ENCODE measurements around the gene STXBP5. TPM values are rescaled to one million over a fixed set of nuclear protein-coding genes. Genes with fewer than 3 reads are reported as not detected.

The STXBP5 gene
- total RNA-seq, 3 donors from 2014 or later (not counting 1 experiment from before 2014, with no cell fraction given), result 22.9 to 43.9 (median 35.9) TPM

DNA sequence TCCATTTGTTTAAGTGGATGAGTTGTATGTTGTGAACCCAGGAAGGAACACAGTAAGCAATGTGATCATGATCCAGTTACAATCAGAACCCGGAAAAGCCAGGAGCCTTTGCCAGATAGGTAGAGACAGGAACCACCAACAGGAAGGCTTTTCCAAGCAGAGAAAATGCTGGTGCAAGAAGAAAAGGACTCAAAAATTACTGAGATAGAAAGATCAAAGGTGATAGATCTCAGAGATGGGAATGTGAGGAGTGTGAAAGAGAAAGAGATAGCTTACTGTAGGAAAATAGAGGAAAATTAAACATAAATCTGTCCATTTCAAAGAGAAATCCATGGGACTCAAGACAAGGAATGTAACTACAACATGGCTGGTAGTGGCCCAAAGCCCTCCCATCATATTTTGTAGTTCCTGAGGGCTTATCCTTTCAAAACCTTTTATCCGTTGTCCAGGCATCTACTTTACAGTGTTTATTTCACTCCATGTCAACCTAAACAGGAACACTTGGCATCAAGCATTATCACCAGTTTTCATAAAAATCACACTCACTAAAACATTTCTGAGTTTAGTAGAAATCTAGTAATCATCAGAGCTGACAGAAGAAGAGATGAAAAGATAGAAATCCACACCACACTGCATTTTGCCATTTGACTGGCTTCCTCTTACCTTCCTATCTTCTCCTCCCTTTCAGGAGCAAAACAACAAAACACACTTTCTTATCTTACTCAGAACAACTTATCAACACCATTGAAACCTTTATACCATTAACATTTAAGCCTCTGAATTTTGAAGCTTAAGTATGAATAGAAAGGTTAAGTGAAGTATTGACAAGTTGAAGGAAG, 44.5 kb upstream of the STXBP5 start:
- H3K36me3 ChIP-seq (ENCODE audit: control insufficient read depth, insufficient read depth, low read length), result no peaks in the 10 kb centered on the region
- H3K4me1 Mint-ChIP-seq, result no peaks in the 10 kb centered on the region
- H3K9me3 Mint-ChIP-seq, result peaks cover 0 to 3% of the 10 kb centered on the region in 2 donors
- H3K27ac ChIP-seq (ENCODE audit: low read length), result no peak overlapping the region
- no peaks in the 10 kb centered on the region for H3K9me3 ChIP-seq (ENCODE audit: control insufficient read depth, insufficient read depth, low read length)
- TF ChIP-seq, protein P1, sequence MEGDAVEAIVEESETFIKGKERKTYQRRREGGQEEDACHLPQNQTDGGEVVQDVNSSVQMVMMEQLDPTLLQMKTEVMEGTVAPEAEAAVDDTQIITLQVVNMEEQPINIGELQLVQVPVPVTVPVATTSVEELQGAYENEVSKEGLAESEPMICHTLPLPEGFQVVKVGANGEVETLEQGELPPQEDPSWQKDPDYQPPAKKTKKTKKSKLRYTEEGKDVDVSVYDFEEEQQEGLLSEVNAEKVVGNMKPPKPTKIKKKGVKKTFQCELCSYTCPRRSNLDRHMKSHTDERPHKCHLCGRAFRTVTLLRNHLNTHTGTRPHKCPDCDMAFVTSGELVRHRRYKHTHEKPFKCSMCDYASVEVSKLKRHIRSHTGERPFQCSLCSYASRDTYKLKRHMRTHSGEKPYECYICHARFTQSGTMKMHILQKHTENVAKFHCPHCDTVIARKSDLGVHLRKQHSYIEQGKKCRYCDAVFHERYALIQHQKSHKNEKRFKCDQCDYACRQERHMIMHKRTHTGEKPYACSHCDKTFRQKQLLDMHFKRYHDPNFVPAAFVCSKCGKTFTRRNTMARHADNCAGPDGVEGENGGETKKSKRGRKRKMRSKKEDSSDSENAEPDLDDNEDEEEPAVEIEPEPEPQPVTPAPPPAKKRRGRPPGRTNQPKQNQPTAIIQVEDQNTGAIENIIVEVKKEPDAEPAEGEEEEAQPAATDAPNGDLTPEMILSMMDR (IDR thresholded peaks at IDR 0.05), result no peak
- H3K27ac Mint-ChIP-seq, result no peak overlapping the region
- peaks cover 6 to 31% of the 10 kb centered on the region in 2 donors for H3K27me3 Mint-ChIP-seq (ENCODE audit: low read depth in 2 of 2)
- H3K4me3 ChIP-seq (ENCODE audit: low read length), result no peak overlapping the region
- ATAC-seq (no peak), DNase-seq (no peak)
- no peaks in the 10 kb centered on the region for H3K27me3 ChIP-seq (ENCODE audit: control insufficient read depth, insufficient read depth, low read length)
- H3K4me3 Mint-ChIP-seq, result no peak overlapping the region
- H3K36me3 Mint-ChIP-seq, result no peaks in the 10 kb centered on the region
- H3K4me1 ChIP-seq (ENCODE audit: control insufficient read depth, insufficient read depth, low read length), result no peaks in the 10 kb centered on the region
- intact Hi-C loops (cut with micrococcal nuclease), result no loop called here
- 94% methylated on average over 2 of the region's 2 CpGs for WGBS (ENCODE audit: insufficient coverage)

DNA sequence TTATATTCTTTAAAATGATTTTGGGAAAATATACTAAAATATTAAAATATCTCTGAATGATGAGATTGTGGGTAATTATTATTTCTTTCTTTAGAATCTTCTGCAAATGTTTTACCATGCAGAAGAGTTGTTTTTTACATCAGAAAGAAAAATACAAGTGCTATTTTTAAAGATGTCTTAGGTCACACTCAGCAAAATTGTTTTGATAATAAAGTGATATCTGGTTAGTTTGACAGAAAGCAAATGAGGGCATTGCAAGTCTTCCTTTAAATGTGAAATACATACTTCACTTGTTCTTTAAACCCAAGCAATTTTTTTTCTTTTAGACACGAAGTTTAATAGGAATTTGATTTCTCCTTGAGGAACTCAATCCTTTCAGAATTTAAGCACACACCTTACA, 43.6 kb upstream of the STXBP5 start:
- intact Hi-C loops (cut with micrococcal nuclease), result no loop called here
- no peak overlapping the region for H3K4me3 Mint-ChIP-seq
- H3K9me3 Mint-ChIP-seq, result peaks cover 0 to 3% of the 10 kb centered on the region in 2 donors
- Histone ChIP-seq H3K4me1 (ENCODE audit: control insufficient read depth, insufficient read depth, low read length) (no peaks in the 10 kb centered on the region), H3K27me3 (ENCODE audit: control insufficient read depth, insufficient read depth, low read length) (no peaks in the 10 kb centered on the region), H3K27ac (ENCODE audit: low read length) (no peak overlapping the region), H3K36me3 (ENCODE audit: control insufficient read depth, insufficient read depth, low read length) (no peaks in the 10 kb centered on the region), H3K9me3 (ENCODE audit: control insufficient read depth, insufficient read depth, low read length) (no peaks in the 10 kb centered on the region), H3K4me3 (ENCODE audit: low read length) (no peak overlapping the region)
- no peak for DNase-seq
- H3K4me1 Mint-ChIP-seq, result no peaks in the 10 kb centered on the region
- peaks cover 6 to 31% of the 10 kb centered on the region in 2 donors for H3K27me3 Mint-ChIP-seq (ENCODE audit: low read depth in 2 of 2)
- TF ChIP-seq, protein P1 (IDR thresholded peaks at IDR 0.05), result no peak
- no peak overlapping the region for H3K27ac Mint-ChIP-seq
- H3K36me3 Mint-ChIP-seq, result no peaks in the 10 kb centered on the region
- WGBS (ENCODE audit: insufficient coverage), result no CpG with 5 or more reads among the region's 1 CpG
- ATAC-seq, result no peak

DNA sequence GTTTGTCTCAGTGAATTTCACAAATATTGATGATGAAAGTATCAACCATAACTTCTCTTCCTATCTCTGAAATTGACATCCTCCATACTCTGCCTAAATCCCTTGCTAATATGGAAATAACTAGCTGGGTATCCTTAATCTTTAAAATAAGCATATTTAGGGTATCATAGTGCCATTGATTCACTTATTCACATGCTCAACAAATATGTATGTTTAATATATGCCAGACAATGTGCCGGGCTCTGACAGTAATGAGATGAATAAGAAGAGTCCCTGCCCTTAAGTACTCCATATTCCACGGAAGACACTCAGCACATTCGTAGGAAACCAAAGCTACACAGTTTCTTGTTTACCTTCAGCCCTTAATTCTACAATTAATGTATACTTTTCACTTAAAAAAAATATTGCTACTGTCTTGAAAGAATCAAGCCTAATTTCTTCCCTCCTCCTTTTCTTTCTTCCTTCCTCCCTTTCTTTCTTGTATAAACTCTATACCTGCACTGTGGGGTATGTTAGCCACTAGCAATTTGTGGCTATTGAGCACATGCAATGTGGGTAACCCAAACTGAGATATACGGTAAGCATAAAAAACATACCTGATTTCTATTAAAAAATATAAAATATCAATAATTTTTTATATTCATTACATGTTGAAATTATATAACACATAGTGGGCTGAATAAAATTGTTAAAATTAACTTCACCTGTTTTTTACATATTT, 42.8 kb upstream of the STXBP5 start:
- Mint-ChIP-seq H3K9me3 (peaks cover 0 to 3% of the 10 kb centered on the region in 2 donors), H3K4me1 (no peaks in the 10 kb centered on the region), H3K4me3 (no peak overlapping the region), H3K27ac (no peak overlapping the region), H3K36me3 (no peaks in the 10 kb centered on the region), H3K27me3 (ENCODE audit: low read depth in 2 of 2) (peaks cover 6 to 25% of the 10 kb centered on the region in 2 donors)
- Histone ChIP-seq H3K4me3 (ENCODE audit: low read length) (no peak overlapping the region), H3K4me1 (ENCODE audit: control insufficient read depth, insufficient read depth, low read length) (no peaks in the 10 kb centered on the region), H3K9me3 (ENCODE audit: control insufficient read depth, insufficient read depth, low read length) (no peaks in the 10 kb centered on the region), H3K36me3 (ENCODE audit: control insufficient read depth, insufficient read depth, low read length) (no peaks in the 10 kb centered on the region), H3K27me3 (ENCODE audit: control insufficient read depth, insufficient read depth, low read length) (no peaks in the 10 kb centered on the region), H3K27ac (ENCODE audit: low read length) (no peak overlapping the region)
- 96% methylated on average over 3 of the region's 4 CpGs for WGBS (ENCODE audit: insufficient coverage)
- TF ChIP-seq, protein P1 (IDR thresholded peaks at IDR 0.05), result no peak
- no peak for DNase-seq
- ATAC-seq, result no peak
- intact Hi-C loops (cut with micrococcal nuclease), result no loop called here
